Activated CD4-positive, alpha-beta memory T cell treated with anti-CD3 and anti-CD28 coated beads, Interleukin-2, amount 10 ng/mL, durations not matched to agents 7 days and 5 days (primary cell): ENCODE measurements around the gene PDP2. TPM values are rescaled to one million over a fixed set of nuclear protein-coding genes. Genes with fewer than 3 reads are reported as not detected.
"Not testable (repeated sequence)": the region's sequence is repeated elsewhere in the genome, so short reads cannot be mapped to it uniquely, and the experiment has no call there.

ENCODE experiments used
- CTCF ChIA-PET: fragments of 350-600 bp; sonication (Branson Sonifier 250); formaldehyde crosslinking; loops from one replicate; lab custom pipeline; 2021; ENCODE audit warnings: antibody characterized with exemption, inconsistent platforms; lab: Charles Lee
- POLR2A ChIA-PET: fragments of 350-600 bp; sonication (Branson Sonifier 250); formaldehyde crosslinking; loops from one replicate; lab custom pipeline; 2021; ENCODE audit warnings: antibody characterized with exemption; lab: Charles Lee
- DNase-seq: peaks from one replicate; pipeline ENCODE4 v3.0.0-alpha.2; 2020
- H3K27ac Mint-ChIP-seq: one replicate; pipeline ENCODE4 v1.8.0; 2021; ENCODE audit warnings: mild to moderate bottlenecking, mixed read lengths
- H3K27me3 Mint-ChIP-seq: one replicate; pipeline ENCODE4 v1.8.0; 2021; ENCODE audit warnings: mixed read lengths
- H3K36me3 Mint-ChIP-seq: one replicate; pipeline ENCODE4 v1.8.0; 2021; ENCODE audit warnings: low read depth, mixed read lengths
- H3K4me1 Mint-ChIP-seq: one replicate; pipeline ENCODE4 v1.8.0; 2021; ENCODE audit warnings: mixed read lengths
- H3K4me3 Mint-ChIP-seq: one replicate; pipeline ENCODE4 v1.8.0; 2021; ENCODE audit warnings: mild to moderate bottlenecking, mixed read lengths
- H3K9me3 Mint-ChIP-seq: one replicate; pipeline ENCODE4 v1.8.0; 2021; ENCODE audit warnings: mixed read lengths
- total RNA-seq, 2 experiments: library from RNA; stranded (reverse); gene quantifications; one replicate each; pipeline ENCODE4 v1.2.3, GENCODE V29; 2021

Gene PDP2
- total RNA-seq, 2 experiments from 2014 or later = 30.7 to 33.9 TPM

GRCh38 chr16:66927918-66928649 is 47.8 kb downstream of the PDP2 start:
- peaks cover 39% of the 10 kb centered on the region for H3K4me1 Mint-ChIP-seq
- H3K4me3 Mint-ChIP-seq = no peak overlapping the region
- no peak for DNase-seq
- no peaks in the 10 kb centered on the region for H3K9me3 Mint-ChIP-seq
- H3K36me3 Mint-ChIP-seq = peaks cover 19% of the 10 kb centered on the region
- ChIA-PET CTCF (interaction anchor here (0.6 to 4.1 kb wide), 14 partner anchors 17 to 187 kb away, joined by 3 to 57 read pairs (median 6); partner anchors contain the start of genes NAE1 and PDP2), POLR2A (interaction anchor here (1.4 to 1.5 kb wide), 3 partner anchors 33 to 97 kb away, joined by 4 read pairs; partner anchors contain the start of gene NAE1)
- H3K27me3 Mint-ChIP-seq = peaks cover 26% of the 10 kb centered on the region
- H3K27ac Mint-ChIP-seq = no peak overlapping the region

GRCh38 chr16:66928702-66929388 is 48.5 kb downstream of the PDP2 start:
- Mint-ChIP-seq H3K4me1 (peaks cover 44% of the 10 kb centered on the region), H3K9me3 (no peaks in the 10 kb centered on the region), H3K27me3 (peaks cover 18% of the 10 kb centered on the region), H3K27ac (no peak overlapping the region), H3K4me3 (no peak overlapping the region), H3K36me3 (peaks cover 26% of the 10 kb centered on the region)
- CTCF ChIA-PET = interaction anchor here (0.6 to 4.1 kb wide), 16 partner anchors 18 to 187 kb away, joined by 3 to 57 read pairs (median 4); partner anchors contain the start of genes NAE1 and PDP2
- POLR2A ChIA-PET = interaction anchor here (1.4 to 1.5 kb wide), 3 partner anchors 33 to 98 kb away, joined by 4 read pairs; partner anchors contain the start of gene NAE1
- DNase-seq = peak; percentile 64

- no peaks in the 10 kb centered on the region for H3K9me3 Mint-ChIP-seq
- no peak for DNase-seq
- peaks cover 50% of the 10 kb centered on the region for H3K4me1 Mint-ChIP-seq
- H3K36me3 Mint-ChIP-seq = peaks cover 32% of the 10 kb centered on the region
- H3K4me3 Mint-ChIP-seq = no peak overlapping the region
- H3K27ac Mint-ChIP-seq = peak overlapping the region; percentile 35
- POLR2A ChIA-PET = no interaction called here
- CTCF ChIA-PET = interaction anchor here (1.1 to 1.5 kb wide), 2 partner anchors 35 to 63 kb away, joined by 4 to 5 read pairs; no protein-coding TSS in a partner anchor
- H3K27me3 Mint-ChIP-seq = peaks cover 11% of the 10 kb centered on the region
These were observed 49.9 kb downstream of the PDP2 start for GRCh38 chr16:66930189-66930588.

GRCh38 chr16:66931665-66932064 is 51.4 kb downstream of the PDP2 start:
- H3K27ac Mint-ChIP-seq = no peak overlapping the region
- CTCF ChIA-PET = interaction anchor here (1.2 to 2.2 kb wide), 3 partner anchors 36 to 101 kb away, joined by 5 to 8 read pairs (median 6); partner anchors contain the start of gene NAE1
- H3K4me1 Mint-ChIP-seq = peaks cover 56% of the 10 kb centered on the region

GRCh38 chr16:66932076-66932475 is 51.8 kb downstream of the PDP2 start:
- H3K4me3 Mint-ChIP-seq = peak overlapping the region; percentile 98
- ChIA-PET POLR2A (interaction anchor here (2.5 kb wide), 1 partner anchor 11 kb away, joined by 11 read pairs; no protein-coding TSS in a partner anchor), CTCF (interaction anchor here (1.2 to 2.2 kb wide), 2 partner anchors 37 to 102 kb away, joined by 6 to 8 read pairs; partner anchors contain the start of gene NAE1)
- peaks cover 32% of the 10 kb centered on the region for H3K36me3 Mint-ChIP-seq
- H3K4me1 Mint-ChIP-seq = peaks cover 60% of the 10 kb centered on the region
- no peaks in the 10 kb centered on the region for H3K27me3 Mint-ChIP-seq
- peak overlapping the region; percentile 17 for H3K27ac Mint-ChIP-seq
- H3K9me3 Mint-ChIP-seq = no peaks in the 10 kb centered on the region
- DNase-seq = no peak

More at GRCh38 chr16:66931665-66932064, 51.4 kb downstream of the PDP2 start:
- POLR2A ChIA-PET = no interaction called here
- DNase-seq = no peak
- Mint-ChIP-seq H3K27me3 (no peaks in the 10 kb centered on the region), H3K4me3 (no peak overlapping the region), H3K36me3 (peaks cover 32% of the 10 kb centered on the region), H3K9me3 (no peaks in the 10 kb centered on the region)

- Mint-ChIP-seq H3K4me3 (peak overlapping the region; percentile 98), H3K27ac (peak overlapping the region; percentile 94), H3K36me3 (peaks cover 37% of the 10 kb centered on the region), H3K9me3 (no peaks in the 10 kb centered on the region), H3K27me3 (no peaks in the 10 kb centered on the region), H3K4me1 (peaks cover 57% of the 10 kb centered on the region)
- peak; percentile 58 for DNase-seq
- ChIA-PET CTCF (interaction anchor here (1.0 to 2.2 kb wide), 7 partner anchors 10 to 222 kb away, joined by 3 to 8 read pairs (median 3); partner anchors contain the start of gene NAE1), POLR2A (interaction anchor here (0.6 to 2.5 kb wide), 16 partner anchors 9 to 314 kb away, joined by 3 to 11 read pairs (median 3); partner anchors contain the start of genes CDH16, FHOD1 and PDP2)
These were observed 53.4 kb downstream of the PDP2 start for GRCh38 chr16:66933776-66934137.

- no peaks in the 10 kb centered on the region for H3K9me3 Mint-ChIP-seq
These were observed 54.0 kb downstream of the PDP2 start, which contains the start of gene CIAO2B for GRCh38 chr16:66934138-66934838. TSS of gene CIAO2B (minus strand) at chr16:66934402. CDS start at chr16:66934364, 38 bp downstream.

GRCh38 chr16:66934839-66935313 is 54.6 kb downstream of the PDP2 start:
- H3K9me3 Mint-ChIP-seq, H3K27me3 Mint-ChIP-seq, CTCF ChIA-PET, DNase-seq: not testable (repeated sequence)
- peaks cover 40% of the 10 kb centered on the region for H3K36me3 Mint-ChIP-seq
- POLR2A ChIA-PET = interaction anchor here (0.6 to 2.5 kb wide), 9 partner anchors 8 to 313 kb away, joined by 3 to 11 read pairs (median 4); partner anchors contain the start of genes CDH16, FHOD1, NAE1 and PDP2
- peaks cover 57% of the 10 kb centered on the region for H3K4me1 Mint-ChIP-seq
- peak overlapping the region; percentile 98 for H3K4me3 Mint-ChIP-seq
- peak overlapping the region; percentile 94 for H3K27ac Mint-ChIP-seq

More at GRCh38 chr16:66934138-66934838, 54.0 kb downstream of the PDP2 start, which contains the start of gene CIAO2B:
- Mint-ChIP-seq H3K4me3 (peak within 1 kb of the TSS; percentile 98), H3K27ac (peak within 1 kb of the TSS; percentile 94), H3K4me1 (peaks cover 57% of the 10 kb centered on the region), H3K27me3 (no peaks in the 10 kb centered on the region), H3K36me3 (peaks cover 37% of the 10 kb centered on the region)
- ChIA-PET POLR2A (interaction anchor here (0.6 to 2.5 kb wide), 14 partner anchors 9 to 313 kb away, joined by 3 to 11 read pairs (median 3); partner anchors contain the start of genes CDH16, FHOD1, NAE1 and PDP2), CTCF (interaction anchor here (1.3 kb wide), 1 partner anchor 104 kb away, joined by 6 read pairs; the partner anchor contains the start of gene NAE1)
- DNase-seq = peak; percentile 90

GRCh38 chr16:66935314-66936011 is 55.1 kb downstream of the PDP2 start, which contains the start of gene CES2:
TSS of gene CES2 (plus strand) at chr16:66935516. CDS start at chr16:66935636, 120 bp downstream.
- Mint-ChIP-seq H3K36me3 (peaks cover 41% of the 10 kb centered on the region), H3K27me3 (no peaks in the 10 kb centered on the region), H3K4me1 (peaks cover 57% of the 10 kb centered on the region), H3K4me3 (peak within 1 kb of the TSS; percentile 98), H3K9me3 (no peaks in the 10 kb centered on the region), H3K27ac (peak within 1 kb of the TSS; percentile 94)
- CTCF ChIA-PET = no interaction called here
- no peak for DNase-seq
- POLR2A ChIA-PET = interaction anchor here (1.3 to 2.3 kb wide), 2 partner anchors 16 to 312 kb away, joined by 4 to 6 read pairs; partner anchors contain the start of gene FHOD1

- Mint-ChIP-seq H3K4me1 (peaks cover 57% of the 10 kb centered on the region), H3K9me3 (no peaks in the 10 kb centered on the region)
- CTCF ChIA-PET = interaction anchor here (1.2 kb wide), 1 partner anchor 106 kb away, joined by 3 read pairs; the partner anchor contains the start of gene NAE1
These were observed 56.1 kb downstream of the PDP2 start for GRCh38 chr16:66936462-66936861.

More at GRCh38 chr16:66936462-66936861, 56.1 kb downstream of the PDP2 start:
- peaks cover 38% of the 10 kb centered on the region for H3K36me3 Mint-ChIP-seq
- no peak for DNase-seq
- H3K27me3 Mint-ChIP-seq = no peaks in the 10 kb centered on the region
- POLR2A ChIA-PET = no interaction called here
- H3K27ac Mint-ChIP-seq = peak overlapping the region; percentile 45
- H3K4me3 Mint-ChIP-seq = peak overlapping the region; percentile 48
